Measurements from ENCODE around the gene KCNK3.

DNA sequence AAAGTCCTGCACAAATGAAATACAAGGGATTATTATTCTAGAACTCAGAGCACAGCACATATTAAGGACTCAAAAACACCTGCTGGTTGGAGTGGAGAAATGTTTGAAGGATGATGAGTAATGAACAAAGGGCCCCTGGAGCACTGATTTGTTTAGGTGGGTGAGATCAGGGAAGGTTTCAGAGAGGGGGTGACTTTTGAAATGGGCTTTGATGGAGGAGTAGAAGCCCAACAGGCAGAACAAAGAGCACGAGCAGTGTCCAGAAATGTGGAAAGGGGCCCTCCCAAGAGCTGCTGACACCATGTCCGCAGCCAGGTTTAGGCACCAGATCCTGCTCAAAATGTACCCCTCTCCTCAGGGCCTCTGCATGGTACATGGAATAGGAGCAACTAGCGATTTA is 23.8 kb downstream of the KCNK3 start:
- TF ChIP-seq EZH2phosphoT487 (IDR thresholded peaks at IDR 0.05; ENCODE audit: insufficient read depth, low read depth) (no peak), EZH2 (IDR thresholded peaks at IDR 0.05; ENCODE audit: insufficient read depth, poor library complexity, severe bottlenecking) (no peak)
